SU-DHL-6 (cell line): ENCODE results near the gene PPIB.
A peak's percentile ranks its signal among the peaks of the same experiment; 100 is the strongest.

Experiments used
- H2AFZ ChIP-seq: fragments of 200-600 bp; sonication (generic); 2 replicates; pipeline ENCODE4 v1.6.1; 2014; ENCODE audit warnings: low read depth, mild to moderate bottlenecking, moderate library complexity, mixed read lengths, antibody characterized with exemption, low read length; ENCODE audit not compliant: severe bottlenecking
- H3F3A ChIP-seq: fragments of 200-600 bp; shearing (Covaris generic); 2 replicates; pipeline ENCODE4 v1.6.0; 2016; ENCODE audit warnings: antibody characterized with exemption, mild to moderate bottlenecking; ENCODE audit not compliant: insufficient read depth
- H3K27ac ChIP-seq: fragments of 200-600 bp; sonication (generic); 2 replicates; pipeline ENCODE4 v1.5.1; 2016; ENCODE audit warnings: low read depth, mild to moderate bottlenecking, low read length, moderate library complexity, mixed read lengths
- H3K27me3 ChIP-seq: fragments of 200-600 bp; sonication (generic), shearing (Covaris generic); 2 replicates; pipeline ENCODE4 v1.6.0; 2014; ENCODE audit warnings: mild to moderate bottlenecking, low read length
- H3K36me3 ChIP-seq: fragments of 200-600 bp; sonication (generic); 2 replicates; pipeline ENCODE4 v1.6.1; 2014; ENCODE audit warnings: mild to moderate bottlenecking, low read length, mixed read lengths
- H3K4me2 ChIP-seq: fragments of 300-600, 200-600 bp; shearing (Covaris generic), sonication (generic); 2 replicates; pipeline ENCODE4 v1.6.0; 2014; ENCODE audit warnings: low read length, low read depth, mild to moderate bottlenecking; ENCODE audit not compliant: poor library complexity, severe bottlenecking
- H3K4me3 ChIP-seq: fragments of 200-600 bp; sonication (generic); 2 replicates; pipeline ENCODE4 v1.5.1; 2014; ENCODE audit warnings: antibody characterized with exemption, low read length, mild to moderate bottlenecking, mixed read lengths; ENCODE audit not compliant: insufficient read depth, poor library complexity, severe bottlenecking
- H3K79me2 ChIP-seq: fragments of 200-600 bp; sonication (generic); 2 replicates; pipeline ENCODE4 v1.6.1; 2014; ENCODE audit warnings: mild to moderate bottlenecking, low read length, moderate library complexity; ENCODE audit not compliant: insufficient read depth
- H3K9ac ChIP-seq: fragments of 200-600 bp; sonication (generic); 2 replicates; pipeline ENCODE4 v1.7.0; 2014; ENCODE audit warnings: mild to moderate bottlenecking, low read length
- H3K9me2 ChIP-seq: fragments of 200-600 bp; sonication (generic); replicated peaks from 2 replicates; pipeline ENCODE4 v1.6.1; 2014; ENCODE audit warnings: low read length; ENCODE audit not compliant: insufficient read depth
- H3K9me3 ChIP-seq: fragments of 200-600 bp; sonication (generic); 2 replicates; pipeline ENCODE4 v1.6.1; 2014; ENCODE audit warnings: low read length, mixed read lengths; ENCODE audit not compliant: insufficient read depth
- H4K20me1 ChIP-seq: fragments of 200-600 bp; sonication (generic); 2 replicates; pipeline ENCODE4 v1.6.1; 2014; ENCODE audit warnings: low read depth, mild to moderate bottlenecking, antibody characterized with exemption, low read length, moderate library complexity, mixed read lengths
- EZH2phosphoT487 ChIP-seq: fragments of 200-600 bp; sonication (generic), shearing (Covaris generic); conservative IDR thresholded peaks from 2 replicates; pipeline ENCODE4 v1.6.1; 2018; ENCODE audit warnings: mild to moderate bottlenecking, antibody characterized with exemption, low read length, moderate library complexity, mixed read lengths
- TF ChIP-seq, protein P1 (sequence below): fragments of 200-600 bp; sonication (generic); IDR thresholded peaks from one replicate; pipeline ENCODE4 v1.5.1; 2017; ENCODE audit warnings: antibody characterized with exemption, mild to moderate bottlenecking, low read length, moderate library complexity; ENCODE audit not compliant: insufficient read depth, poor library complexity, severe bottlenecking

Gene PPIB

GRCh38 chr15:64162869-64163658, at the start of gene PPIB:
Gene PPIB (minus strand): TSS chr15:64163022. CDS start chr15:64162986, 36 bp downstream.
- Histone ChIP-seq H3K27me3 (no peaks in the 10 kb centered on the region), H3K36me3 (peaks cover 6% of the 10 kb centered on the region; the same call in 1 of the 2 replicates), H4K20me1 (no peaks in the 10 kb centered on the region), H3K79me2 (peaks cover 21% of the 10 kb centered on the region), H3K27ac (peak within 1 kb of the TSS; percentile 72), H3K9me2 (no peaks in the 10 kb centered on the region), H3K4me2 (peak within 1 kb of the TSS; percentile 83), H3K4me3 (peak within 1 kb of the TSS; percentile 95), H3K9me3 (no peaks in the 10 kb centered on the region), H3K9ac (peak within 1 kb of the TSS; percentile 89), H2AFZ (peak within 1 kb of the TSS; percentile 85), H3F3A (peaks cover 24% of the 10 kb centered on the region)
- no peak for TF ChIP-seq EZH2phosphoT487
- TF ChIP-seq, protein P1, sequence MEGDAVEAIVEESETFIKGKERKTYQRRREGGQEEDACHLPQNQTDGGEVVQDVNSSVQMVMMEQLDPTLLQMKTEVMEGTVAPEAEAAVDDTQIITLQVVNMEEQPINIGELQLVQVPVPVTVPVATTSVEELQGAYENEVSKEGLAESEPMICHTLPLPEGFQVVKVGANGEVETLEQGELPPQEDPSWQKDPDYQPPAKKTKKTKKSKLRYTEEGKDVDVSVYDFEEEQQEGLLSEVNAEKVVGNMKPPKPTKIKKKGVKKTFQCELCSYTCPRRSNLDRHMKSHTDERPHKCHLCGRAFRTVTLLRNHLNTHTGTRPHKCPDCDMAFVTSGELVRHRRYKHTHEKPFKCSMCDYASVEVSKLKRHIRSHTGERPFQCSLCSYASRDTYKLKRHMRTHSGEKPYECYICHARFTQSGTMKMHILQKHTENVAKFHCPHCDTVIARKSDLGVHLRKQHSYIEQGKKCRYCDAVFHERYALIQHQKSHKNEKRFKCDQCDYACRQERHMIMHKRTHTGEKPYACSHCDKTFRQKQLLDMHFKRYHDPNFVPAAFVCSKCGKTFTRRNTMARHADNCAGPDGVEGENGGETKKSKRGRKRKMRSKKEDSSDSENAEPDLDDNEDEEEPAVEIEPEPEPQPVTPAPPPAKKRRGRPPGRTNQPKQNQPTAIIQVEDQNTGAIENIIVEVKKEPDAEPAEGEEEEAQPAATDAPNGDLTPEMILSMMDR = peak; percentile 18

- Histone ChIP-seq H3K4me2 (no peak overlapping the region), H3K27ac (no peak overlapping the region), H3K9me3 (no peaks in the 10 kb centered on the region), H3K27me3 (no peaks in the 10 kb centered on the region), H3K79me2 (no peaks in the 10 kb centered on the region), H3K4me3 (no peak overlapping the region), H3K36me3 (no peaks in the 10 kb centered on the region), H3K9ac (no peak overlapping the region), H3K9me2 (no peaks in the 10 kb centered on the region), H2AFZ (no peak overlapping the region), H4K20me1 (no peaks in the 10 kb centered on the region), H3F3A (no peaks in the 10 kb centered on the region)
- TF ChIP-seq, protein P1 = no peak
These were observed 48.9 kb upstream of the PPIB start for GRCh38 chr15:64211696-64212095.

GRCh38 chr15:64210371-64210770, 47.5 kb upstream of the PPIB start:
- Histone ChIP-seq H3K4me2 (no peak overlapping the region), H3K27ac (no peak overlapping the region), H3K9ac (no peak overlapping the region), H3K27me3 (no peaks in the 10 kb centered on the region), H3K79me2 (no peaks in the 10 kb centered on the region), H3K4me3 (no peak overlapping the region), H2AFZ (no peak overlapping the region), H3F3A (no peaks in the 10 kb centered on the region), H4K20me1 (no peaks in the 10 kb centered on the region), H3K9me3 (no peaks in the 10 kb centered on the region), H3K36me3 (no peaks in the 10 kb centered on the region), H3K9me2 (no peaks in the 10 kb centered on the region)
- no peak for TF ChIP-seq EZH2phosphoT487
- TF ChIP-seq, protein P1 = no peak
